ENCODE data around the gene SARNP. TPM values are rescaled to one million over a fixed set of nuclear protein-coding genes. Genes with fewer than 3 reads are reported as not detected.
"Not testable (repeated sequence)": the region's sequence is repeated elsewhere in the genome, so short reads cannot be mapped to it uniquely, and the experiment has no call there.

SARNP gene
- total RNA-seq, 1 experiment from 2014 or later = 170 TPM

DNA sequence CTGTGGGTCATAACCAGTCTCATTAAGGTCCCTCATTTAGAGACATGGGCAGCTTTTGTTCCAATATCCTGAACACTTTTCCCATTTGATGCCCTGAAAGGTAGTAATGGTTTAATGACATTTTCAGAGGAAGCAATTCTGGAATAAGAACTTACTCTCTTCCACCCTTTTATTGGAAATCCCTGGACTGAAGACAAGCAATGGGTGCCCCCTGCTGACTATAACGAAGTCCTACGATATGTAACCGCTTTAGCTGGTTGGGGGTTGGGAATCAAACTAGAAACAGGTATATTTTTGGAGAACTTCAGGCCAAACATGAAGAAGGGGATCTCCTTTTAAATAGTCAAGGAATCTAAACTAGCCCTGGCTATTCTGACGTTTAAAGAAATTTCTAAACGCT lies 20.5 kb downstream of the SARNP start:
- peak; percentile 31 for DNase-seq (ENCODE audit: low spot score)

DNA sequence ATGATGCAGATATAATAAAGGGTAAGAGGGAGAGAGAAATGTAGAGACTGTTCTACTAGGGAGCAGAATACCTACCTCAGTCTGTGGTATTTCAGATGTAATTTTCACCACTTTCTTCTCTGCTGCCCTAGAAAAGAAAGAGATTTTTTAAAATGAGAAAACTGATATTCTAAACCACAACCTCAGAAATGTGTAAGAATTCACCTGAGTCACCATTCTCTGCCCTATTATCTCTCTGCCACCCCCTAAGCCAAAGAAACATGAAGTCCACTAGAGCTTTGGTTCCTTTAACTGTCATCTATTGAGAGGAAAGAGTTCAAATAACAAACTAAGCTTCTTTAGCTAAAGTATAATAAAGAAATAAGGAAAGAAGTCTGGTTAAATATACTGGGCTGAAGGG lies 21.6 kb downstream of the SARNP start:
- no peak for DNase-seq (ENCODE audit: low spot score)

GRCh38 chr12:55789893-55790292 lies 27.6 kb downstream of the SARNP start:
- no peak for DNase-seq (ENCODE audit: low spot score)

DNA sequence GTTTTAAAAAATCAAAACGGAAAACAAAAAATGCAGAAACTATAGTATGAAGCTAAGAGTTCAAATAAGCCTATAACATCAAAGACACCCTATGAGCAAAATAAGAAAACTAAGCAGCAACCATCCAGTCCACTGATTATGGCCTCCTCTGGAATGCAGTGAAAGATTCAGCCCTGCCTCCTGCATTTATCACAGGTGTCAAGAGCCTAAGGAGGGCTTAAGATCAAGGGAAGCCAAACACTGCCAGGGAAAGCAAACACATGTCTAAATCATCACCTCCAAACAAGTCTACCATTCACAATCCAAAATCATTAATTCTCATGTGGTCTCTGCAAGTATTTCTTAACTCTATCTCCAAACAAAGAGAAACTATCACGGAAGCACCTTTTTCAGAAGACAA lies 28.4 kb downstream of the SARNP start:
- DNase-seq (ENCODE audit: low spot score) = no peak

DNA sequence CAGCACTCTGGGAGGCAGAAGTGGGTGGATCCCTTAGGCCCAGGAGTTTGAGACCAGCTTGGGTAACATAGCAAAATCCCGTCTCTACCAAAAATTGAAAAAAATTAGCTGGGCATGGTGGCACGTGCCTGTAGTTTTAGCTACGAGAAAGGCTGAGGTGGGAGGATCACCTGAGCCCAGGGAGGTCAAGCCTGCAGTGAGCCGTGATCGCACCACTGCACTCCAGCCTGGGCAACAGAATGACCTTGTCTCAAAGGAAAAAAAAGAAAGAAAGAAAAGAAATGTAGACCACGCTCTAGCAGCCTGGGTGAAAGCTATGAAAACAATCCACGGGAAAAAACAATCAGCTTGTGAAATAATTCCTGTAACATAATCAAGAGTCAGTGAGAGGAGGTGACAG lies 29.0 kb downstream of the SARNP start:
- no peak for DNase-seq (ENCODE audit: low spot score)

GRCh38 chr12:55780685-55781084 lies 36.8 kb downstream of the SARNP start:
- DNase-seq (ENCODE audit: low spot score) = no peak

DNA sequence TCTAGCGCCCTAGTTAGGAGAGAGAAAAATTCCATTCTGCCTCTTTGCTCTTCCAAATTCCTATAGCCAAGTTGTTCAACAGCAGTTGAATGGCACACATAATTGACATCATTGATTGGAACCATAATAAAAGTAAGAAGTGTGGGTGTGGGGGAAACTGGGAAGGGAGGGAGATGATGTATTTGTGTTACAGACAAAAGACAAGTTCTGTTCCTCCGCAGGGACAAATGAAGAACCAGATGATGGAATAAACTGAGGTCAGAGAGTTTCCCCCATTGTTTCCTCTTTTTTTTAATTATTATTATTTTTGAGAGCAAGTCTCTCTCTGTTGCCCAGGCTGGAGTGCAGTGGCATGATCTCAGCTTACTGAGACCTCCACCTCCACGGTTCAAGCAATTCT lies 39.7 kb downstream of the SARNP start:
- DNase-seq (ENCODE audit: low spot score) = no peak

DNA sequence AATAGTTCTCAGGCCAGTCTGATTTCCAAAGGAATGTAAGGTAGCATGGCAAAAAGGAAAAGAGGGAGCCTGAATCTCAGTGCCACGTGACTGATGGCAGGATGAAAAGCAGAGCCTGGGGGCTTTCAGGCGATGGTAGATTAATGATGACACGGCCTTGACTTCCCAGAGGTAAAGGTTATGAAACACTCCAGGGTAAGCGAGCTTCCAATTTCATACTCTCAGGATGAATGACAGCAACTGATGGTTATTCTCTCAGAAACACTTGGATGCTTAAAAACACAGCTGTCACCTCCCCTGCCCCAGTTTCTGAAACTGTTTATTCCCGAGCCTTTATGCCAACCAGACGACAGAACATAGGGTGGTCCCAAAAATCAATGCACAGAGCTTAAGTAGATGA lies 45.8 kb downstream of the SARNP start:
- DNase-seq (ENCODE audit: low spot score) = no peak

- no peak for DNase-seq (ENCODE audit: low spot score)
These were observed 50.4 kb downstream of the SARNP start for GRCh38 chr12:55767156-55767555.

GRCh38 chr12:55765736-55766290 lies 51.7 kb downstream of the SARNP start:
- no peak for DNase-seq (ENCODE audit: low spot score)

DNA sequence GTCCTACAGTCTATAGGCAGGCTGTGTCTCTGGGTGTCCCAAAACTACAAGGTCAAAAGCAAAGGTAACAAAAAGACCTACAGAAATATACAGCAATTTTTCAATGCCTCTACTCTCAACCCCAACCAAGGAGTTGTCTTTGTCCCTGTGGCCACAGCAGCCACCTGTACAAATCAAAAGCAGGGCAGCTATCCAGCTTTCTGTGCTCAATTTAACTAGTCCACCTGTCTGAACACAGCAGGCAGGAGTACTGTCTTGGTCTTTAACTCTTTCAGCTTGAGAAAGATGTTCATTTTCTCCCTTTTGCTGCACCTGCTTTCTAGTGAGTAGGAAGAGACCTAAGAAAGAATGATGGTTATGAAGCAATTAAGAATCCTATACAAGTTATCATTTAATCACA lies 54.9 kb downstream of the SARNP start:
- no peak for DNase-seq (ENCODE audit: low spot score)

DNA sequence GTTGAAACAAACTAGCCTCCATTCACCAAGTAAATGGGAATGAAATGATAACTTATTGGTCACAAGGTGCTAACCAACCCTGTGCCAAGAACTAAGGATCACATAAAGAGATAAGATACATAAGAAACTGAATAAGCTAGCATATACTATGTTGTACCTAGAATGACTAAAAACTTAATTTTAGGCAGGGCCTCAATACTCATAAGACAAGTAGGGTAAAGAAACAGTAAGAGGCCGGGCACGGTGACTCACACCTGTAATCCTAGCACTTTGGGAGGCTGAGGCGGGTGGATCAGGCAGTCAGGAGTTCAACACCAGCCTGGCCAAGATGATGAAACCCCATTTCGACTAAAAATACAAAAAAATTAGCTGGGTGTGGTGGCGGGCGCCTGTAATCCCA lies 56.9 kb downstream of the SARNP start:
- DNase-seq (ENCODE audit: low spot score) = no peak

DNA sequence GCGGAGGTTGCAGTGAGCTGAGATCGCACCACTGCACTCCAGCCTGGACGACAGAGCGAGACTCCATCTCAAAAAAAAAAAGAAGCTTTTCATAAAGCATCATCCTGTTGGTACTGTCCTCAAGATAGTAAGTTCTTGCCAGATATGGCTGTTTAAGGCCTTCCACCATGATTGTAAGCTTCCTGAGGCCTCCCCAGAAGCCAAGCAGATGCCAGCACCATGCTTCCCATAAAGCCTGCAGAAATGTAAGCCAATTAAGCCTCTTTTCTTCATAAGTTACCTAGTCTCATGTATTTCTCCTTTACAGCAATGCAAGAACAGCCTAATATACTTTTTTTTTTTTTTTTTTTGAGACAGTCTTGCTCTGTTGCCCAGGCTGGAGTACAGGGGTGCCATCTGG lies 58.9 kb downstream of the SARNP start:
- not testable (repeated sequence) for DNase-seq (ENCODE audit: low spot score)

DNA sequence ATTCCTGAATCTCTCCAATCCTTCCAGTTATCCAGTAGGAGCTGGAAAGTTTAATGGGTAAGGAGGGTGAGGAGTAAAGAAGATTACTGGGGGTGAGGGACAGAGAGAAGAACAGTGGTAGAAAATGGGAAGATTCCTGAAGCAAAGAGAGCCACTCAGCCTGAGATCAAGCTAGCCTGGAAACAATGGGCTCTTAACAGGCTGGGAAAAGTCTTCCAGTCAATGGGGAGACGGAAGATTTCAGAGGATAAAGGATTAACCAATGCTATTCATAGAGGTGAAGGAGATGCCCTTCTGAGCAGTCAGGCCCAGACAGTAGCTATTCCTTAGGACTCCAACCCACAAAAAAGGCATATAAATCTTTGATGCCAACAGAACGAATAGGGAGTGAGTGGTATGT lies 59.8 kb downstream of the SARNP start:
- DNase-seq (ENCODE audit: low spot score) = no peak

DNA sequence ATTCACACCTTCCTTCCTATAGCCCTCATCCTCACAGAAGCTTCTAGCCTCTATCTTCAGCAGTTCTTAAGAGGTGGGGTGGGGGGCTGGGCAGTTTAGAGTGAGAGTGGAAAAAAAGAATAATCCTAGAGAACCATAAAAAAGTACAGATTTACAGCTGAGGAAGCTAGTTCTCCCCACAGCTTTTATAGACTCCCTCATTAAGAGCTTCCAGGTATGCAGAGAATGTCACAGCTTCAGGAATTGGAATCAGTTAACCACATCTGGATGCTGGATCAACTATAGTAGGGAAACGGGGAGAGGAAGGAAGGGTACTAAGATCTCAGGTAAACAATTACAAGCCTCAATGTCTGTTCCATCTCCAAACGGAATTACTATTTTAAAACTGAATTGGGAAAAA lies 62.3 kb downstream of the SARNP start:
- no peak for DNase-seq (ENCODE audit: low spot score)

DNA sequence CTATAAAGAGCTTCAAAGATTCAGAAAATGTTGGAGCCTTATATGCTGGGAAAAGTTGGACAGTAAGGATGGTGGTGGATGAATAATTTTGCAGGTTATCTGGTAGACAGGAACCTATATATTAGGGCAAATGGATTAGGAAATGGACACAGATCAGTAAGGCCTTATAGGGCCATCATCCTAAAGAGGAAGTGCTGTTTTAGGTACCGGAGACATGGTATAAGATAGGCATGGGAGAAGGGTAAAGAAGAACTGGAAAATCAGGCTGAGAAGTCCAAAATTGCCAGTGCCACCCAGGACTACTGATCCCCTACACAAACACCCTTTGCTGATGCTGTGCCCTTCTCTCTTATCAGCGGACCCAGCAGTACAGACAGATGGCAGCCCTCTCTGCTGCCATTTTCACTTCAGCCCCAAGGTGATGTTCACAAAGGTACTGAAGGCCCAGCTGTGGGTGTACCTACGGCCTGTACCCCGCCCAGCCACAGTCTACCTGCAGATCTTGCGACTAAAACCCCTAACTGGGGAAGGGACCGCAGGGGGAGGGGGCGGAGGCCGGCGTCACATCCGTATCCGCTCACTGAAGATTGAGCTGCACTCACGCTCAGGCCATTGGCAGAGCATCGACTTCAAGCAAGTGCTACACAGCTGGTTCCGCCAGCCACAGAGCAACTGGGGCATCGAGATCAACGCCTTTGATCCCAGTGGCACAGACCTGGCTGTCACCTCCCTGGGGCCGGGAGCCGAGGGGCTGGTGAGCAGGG lies 69.1 kb downstream of the SARNP start:
- no peak for DNase-seq (ENCODE audit: low spot score)

DNA sequence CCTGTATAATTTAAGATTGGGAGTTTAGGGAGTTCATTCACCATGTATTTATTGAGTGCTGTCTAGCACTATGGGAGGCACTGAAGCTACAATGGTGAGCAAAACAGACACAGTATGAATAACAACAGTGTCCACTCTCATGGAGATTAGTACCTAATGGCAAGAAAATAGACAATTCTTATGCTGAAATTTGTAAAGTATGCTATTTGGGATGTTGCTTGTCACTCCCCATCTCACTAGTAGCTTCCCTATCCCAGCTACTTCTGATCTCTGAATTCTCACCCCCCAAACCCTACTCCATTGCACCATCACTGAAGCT lies 70.7 kb downstream of the SARNP start:
- DNase-seq (ENCODE audit: low spot score) = no peak

DNA sequence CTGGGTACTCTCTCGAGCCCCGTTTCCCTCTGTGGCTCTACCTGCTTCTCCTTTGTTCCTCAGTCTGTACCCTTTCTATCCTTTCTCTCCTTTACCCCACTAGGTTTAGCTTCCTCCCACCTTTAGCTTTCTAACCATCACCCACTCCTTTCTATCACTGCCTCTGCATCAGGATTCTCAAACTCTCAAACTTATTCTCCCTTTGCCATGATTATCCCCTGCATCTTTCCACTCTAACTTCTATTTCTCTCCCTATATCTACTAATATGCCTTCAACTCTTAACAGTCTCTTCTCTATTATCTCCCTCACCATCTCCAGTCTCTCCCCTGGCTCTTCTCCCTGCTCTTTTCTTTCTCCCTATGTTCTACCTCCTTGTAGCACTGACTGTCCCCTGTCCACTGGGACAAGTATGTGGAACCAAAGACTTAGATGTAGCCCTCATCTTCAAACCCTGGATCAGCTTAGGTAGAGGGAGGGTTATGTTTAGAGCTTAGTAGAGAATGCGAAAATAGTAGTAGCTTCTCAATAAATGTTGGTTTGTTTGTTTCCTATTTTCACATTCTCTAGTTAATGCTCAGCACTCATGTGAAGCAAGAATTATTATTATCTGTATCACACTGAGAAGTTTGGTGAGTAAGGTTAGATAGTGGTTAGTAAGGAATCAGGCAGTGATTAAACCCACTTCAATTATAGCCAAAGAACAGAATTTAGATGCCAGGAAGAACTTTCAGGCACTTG lies 71.2 kb downstream of the SARNP start:
- no peak for DNase-seq (ENCODE audit: low spot score)

GRCh38 chr12:55745361-55746173 lies 72.0 kb downstream of the SARNP start:
- DNase-seq (ENCODE audit: low spot score) = no peak

GRCh38 chr12:55744340-55745030 lies 73.0 kb downstream of the SARNP start:
- no peak for DNase-seq (ENCODE audit: low spot score)

GRCh38 chr12:55743406-55744339 lies 73.9 kb downstream of the SARNP start:
- peak; percentile 67 for DNase-seq (ENCODE audit: low spot score)

All from H4 (cell line).